Kasumi-1 (cell line): Measurements from ENCODE around the gene SHISA9.

Experiments used
- DNase-seq, 2 experiments: peaks; one replicate each; lab custom pipeline; 2025; lab: John Stamatoyannopoulos, UW

SHISA9 gene

DNA sequence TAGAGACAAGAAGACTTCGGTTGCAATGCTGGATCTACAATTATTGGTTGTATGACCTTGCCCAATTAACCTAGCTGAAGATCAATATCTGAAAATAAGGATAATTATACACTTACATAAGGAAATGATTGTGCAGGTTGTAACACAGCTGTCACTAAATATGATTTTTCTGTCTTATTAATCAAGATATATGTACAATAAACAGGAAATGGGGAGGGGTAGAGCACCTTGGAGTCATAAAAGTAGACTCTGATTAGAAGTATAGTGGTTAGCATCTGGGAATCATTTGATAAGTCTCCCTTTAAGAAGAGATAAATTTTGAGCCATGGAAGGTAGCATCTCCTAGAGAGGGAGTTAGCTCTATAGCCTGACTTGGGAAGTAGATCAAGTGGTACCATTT, 369.2 kb downstream of the SHISA9 start:
- no peak for DNase-seq

DNA sequence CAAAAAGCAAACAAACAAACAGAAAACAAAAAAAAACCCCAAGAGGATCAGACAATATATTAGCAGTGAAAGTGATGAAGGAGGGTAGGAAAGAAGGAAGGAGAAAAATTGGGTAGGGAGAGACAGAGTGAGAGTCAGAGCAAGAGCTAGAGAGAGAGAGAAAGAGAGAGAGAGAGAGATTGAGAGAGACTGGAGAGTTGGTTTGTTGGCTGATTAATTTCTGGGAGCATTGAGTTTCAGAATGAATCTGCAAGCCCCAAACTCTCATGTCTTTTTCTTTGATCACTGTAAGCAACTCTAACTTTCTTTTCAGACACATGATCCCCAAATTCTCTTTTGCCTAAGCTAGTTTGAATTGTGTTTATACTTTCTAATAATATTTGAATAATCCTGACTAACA, 388.1 kb downstream of the SHISA9 start:
- DNase-seq = no peak
